Panc1 (cell line): Measurements from ENCODE around the gene PBX1. TPM values are rescaled to one million over a fixed set of nuclear protein-coding genes. Genes with fewer than 3 reads are reported as not detected.

Experiments
- ATAC-seq: fragments of 200-7000 bp; cut with Tn5 transposase; 2 replicates; pipeline ENCODE4 v1.9.1; 2020; ENCODE audit warnings: mild to moderate bottlenecking, moderate library complexity
- BruUV-seq: library from RNA; stranded (reverse); fragments of 400-500 nt; replicated peaks from 2 replicates; lab custom pipeline; 2021; lab: Mats Ljungman, UMichigan
- CTCF ChIA-PET: fragments of 300-600 bp; sonication (Branson Sonifier 250); formaldehyde crosslinking; loops from one replicate; lab custom pipeline; 2022; ENCODE audit warnings: antibody characterized with exemption; lab: Charles Lee
- POLR2A ChIA-PET: fragments of 300-600 bp; sonication (Branson Sonifier 250); formaldehyde crosslinking; loops from one replicate; lab custom pipeline; 2022; ENCODE audit warnings: antibody characterized with exemption; lab: Charles Lee
- DNase-seq: peaks from one replicate; pipeline ENCODE4 v3.0.0-alpha.2; 2010; ENCODE audit warnings: low read depth, low spot score
- H3K27ac ChIP-seq: 2 replicates; pipeline ENCODE4 v1.5.1; 2011; ENCODE audit warnings: mild to moderate bottlenecking, low read length, inconsistent platforms
- H3K27me3 ChIP-seq: fragments of 200-500 bp; sonication (Bioruptor generic); 2 replicates; pipeline ENCODE4 v1.6.0; 2014; ENCODE audit warnings: low read length, inconsistent platforms; ENCODE audit not compliant: control insufficient read depth, insufficient read depth
- H3K36me3 ChIP-seq: fragments of 200-500 bp; sonication (Bioruptor generic); 2 replicates; pipeline ENCODE4 v1.5.1; 2014; ENCODE audit warnings: inconsistent platforms, mild to moderate bottlenecking, low read length, moderate library complexity; ENCODE audit not compliant: control insufficient read depth, insufficient read depth
- H3K4me1 ChIP-seq: 2 replicates; pipeline ENCODE4 v1.5.1; 2011; ENCODE audit warnings: inconsistent platforms, mild to moderate bottlenecking, low read length, moderate library complexity; ENCODE audit not compliant: control insufficient read depth, insufficient read depth
- H3K4me3 ChIP-seq, 2 experiments: 2 replicates each; pipeline ENCODE4 v1.5.1; 2011 to 2012; ENCODE audit warnings: low read depth in 2 of 2, low read length in 2 of 2, mild to moderate bottlenecking in 2 of 2, inconsistent platforms in 1 of 2, moderate library complexity in 1 of 2
- H3K9me3 ChIP-seq: fragments of 200-500 bp; sonication (Bioruptor generic); 2 replicates; pipeline ENCODE4 v1.5.1; 2014; ENCODE audit warnings: low read depth, mild to moderate bottlenecking, inconsistent platforms, low read length, moderate library complexity; ENCODE audit not compliant: control insufficient read depth, insufficient read depth
- CTCF ChIP-seq: fragments of 450-650 bp; IDR thresholded peaks from 2 replicates; pipeline ENCODE4 v1.5.1; 2017; ENCODE audit warnings: mild to moderate bottlenecking
- POLR2AphosphoS5 ChIP-seq: IDR thresholded peaks from 2 replicates; pipeline ENCODE4 v1.6.1; 2012; ENCODE audit warnings: mild to moderate bottlenecking, low read depth, low read length, moderate library complexity
- REST ChIP-seq, 2 experiments: IDR thresholded peaks; 2 replicates each; pipeline ENCODE4 v1.6.1; 2011 to 2012; ENCODE audit warnings: low read depth in 2 of 2, control low read depth in 1 of 2, low read length in 1 of 2, mild to moderate bottlenecking in 1 of 2, moderate library complexity in 1 of 2; ENCODE audit not compliant: insufficient read depth in 1 of 2
- SIN3A ChIP-seq: IDR thresholded peaks from 2 replicates; pipeline ENCODE4 v1.6.1; 2012; ENCODE audit warnings: low read depth, mild to moderate bottlenecking, low read length, moderate library complexity, borderline replicate concordance; ENCODE audit not compliant: insufficient read depth
- TCF7L2 ChIP-seq: IDR thresholded peaks from 2 replicates; pipeline ENCODE4 v1.6.1; 2011; ENCODE audit warnings: mild to moderate bottlenecking, low read depth, low read length, inconsistent platforms
- in situ Hi-C: cut with HindIII; loops from 2 replicates; pipeline ENCODE4 v1.10.0; 2016; ENCODE audit warnings: low sequenced_read_pairs, low pct_unique_long_range_greater_than_20kb
- intact Hi-C: fragments of 100-400 bp; cut with micrococcal nuclease; formaldehyde crosslinking; loops from one replicate; pipeline ENCODE4 v1.10.0; 2022; ENCODE audit not compliant: unreplicated experiment
- total RNA-seq: library from RNA; stranded (reverse); gene quantifications from one replicate; pipeline ENCODE4 v1.2.1, GENCODE V29; 2021; ENCODE audit not compliant: unreplicated experiment

The PBX1 gene
- total RNA-seq, 1 experiment from 2014 or later, result 2.0 TPM

DNA sequence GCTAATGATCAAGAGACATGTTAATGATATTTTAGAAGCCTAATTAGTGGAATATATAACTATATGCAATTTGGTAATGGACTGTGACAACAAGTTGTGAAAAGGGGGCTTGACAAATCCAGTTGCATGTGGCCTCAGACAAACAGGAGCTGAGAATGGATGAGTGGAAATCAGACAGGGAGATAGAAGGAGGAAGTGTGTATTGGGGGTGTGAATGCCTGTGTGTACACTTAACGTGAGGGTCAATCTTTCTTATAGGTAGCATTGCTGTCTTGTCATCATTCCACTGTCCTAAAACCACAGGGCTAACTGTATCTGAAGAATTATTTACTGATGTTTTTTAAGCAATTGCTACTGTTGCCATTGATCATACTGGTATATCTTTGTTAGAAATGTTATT, 64.8 kb downstream of the PBX1 start:
- no peak overlapping the region for H3K4me3 ChIP-seq
- no TSS peak for BruUV-seq
- in situ Hi-C loops (no loop called here), intact Hi-C loops (no loop called here)
- H3K36me3 ChIP-seq, result no peaks in the 10 kb centered on the region
- H3K9me3 ChIP-seq, result no peaks in the 10 kb centered on the region
- ChIA-PET POLR2A (no interaction called here), CTCF (no interaction called here)
- H3K27me3 ChIP-seq, result no peaks in the 10 kb centered on the region
- no peak overlapping the region for H3K27ac ChIP-seq
- ATAC-seq (no peak), DNase-seq (no peak)
- TF ChIP-seq REST (IDR thresholded peaks at IDR 0.05; ENCODE audit: insufficient read depth in 1 of 2, low read depth in 2 of 2, low read length in 1 of 2), result no peak
- TF ChIP-seq TCF7L2, result no peak
- TF ChIP-seq SIN3A, result no peak
- no peak for TF ChIP-seq CTCF
- TF ChIP-seq POLR2AphosphoS5, result no peak
- no peaks in the 10 kb centered on the region for H3K4me1 ChIP-seq

- no peak overlapping the region for H3K27ac ChIP-seq
- DNase-seq, result no peak
- H3K27me3 ChIP-seq, result no peaks in the 10 kb centered on the region
- no peaks in the 10 kb centered on the region for H3K36me3 ChIP-seq
- TF ChIP-seq REST (IDR thresholded peaks at IDR 0.05; ENCODE audit: insufficient read depth in 1 of 2, low read depth in 2 of 2, low read length in 1 of 2) (no peak), POLR2AphosphoS5 (no peak), TCF7L2 (no peak), SIN3A (no peak), CTCF (no peak)
- intact Hi-C loops, result no loop called here
- no TSS peak for BruUV-seq
- in situ Hi-C loops, result no loop called here
- H3K9me3 ChIP-seq, result no peaks in the 10 kb centered on the region
- H3K4me3 ChIP-seq, result no peak overlapping the region
- CTCF ChIA-PET, result no interaction called here
- ATAC-seq, result no peak
- POLR2A ChIA-PET, result no interaction called here
- H3K4me1 ChIP-seq, result no peaks in the 10 kb centered on the region
Observed at GRCh38 chr1:164624400-164624799, 65.4 kb downstream of the PBX1 start.
